MV-4-11 (cell line): ENCODE measurements around the gene CPM.

Experiments used
- DNase-seq: peaks from one replicate; lab custom pipeline; 2025; lab: John Stamatoyannopoulos, UW

CPM gene

GRCh38 chr12:68904351-68904962 is 28.5 kb downstream of the CPM start:
- peak; percentile 60 for DNase-seq

DNA sequence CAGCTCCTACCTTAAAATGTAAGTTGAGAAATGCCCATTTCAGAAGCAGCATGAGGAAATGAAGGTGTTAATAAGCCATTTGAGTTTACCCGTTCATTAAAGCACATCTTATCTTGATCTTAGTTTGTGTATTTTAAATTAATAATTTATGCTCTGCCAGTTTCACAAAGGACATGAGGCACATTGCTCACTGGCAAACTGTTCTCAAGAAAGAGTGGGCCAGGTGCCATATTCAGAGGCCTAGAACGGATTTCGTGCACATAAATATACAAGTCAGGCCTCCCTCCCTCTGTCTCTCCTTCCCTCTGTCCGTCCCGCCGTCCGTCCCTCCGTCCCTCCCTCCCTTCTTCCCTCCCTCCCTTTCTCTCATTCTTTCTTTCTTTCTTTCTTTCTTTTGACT is 29.5 kb downstream of the CPM start:
- DNase-seq = no peak

DNA sequence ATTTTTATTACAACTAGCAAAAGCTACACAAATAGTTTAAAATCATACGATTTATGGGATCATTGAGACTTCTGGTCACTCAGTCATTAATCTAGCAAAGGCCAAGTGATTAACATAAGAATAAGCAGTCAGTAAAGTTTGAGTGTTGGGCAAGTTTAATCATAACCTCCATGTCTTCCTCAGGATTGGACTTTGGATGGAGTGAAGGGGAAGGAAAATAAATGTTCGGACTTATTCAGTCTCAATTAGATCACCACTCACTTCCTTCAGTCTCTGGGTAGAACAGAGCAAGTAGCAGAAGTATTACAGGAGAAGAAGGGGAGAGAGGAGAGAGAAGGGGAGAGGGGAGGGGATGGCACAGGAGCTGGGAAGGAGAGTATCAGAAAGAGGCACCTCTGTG is 31.4 kb downstream of the CPM start:
- DNase-seq = no peak

DNA sequence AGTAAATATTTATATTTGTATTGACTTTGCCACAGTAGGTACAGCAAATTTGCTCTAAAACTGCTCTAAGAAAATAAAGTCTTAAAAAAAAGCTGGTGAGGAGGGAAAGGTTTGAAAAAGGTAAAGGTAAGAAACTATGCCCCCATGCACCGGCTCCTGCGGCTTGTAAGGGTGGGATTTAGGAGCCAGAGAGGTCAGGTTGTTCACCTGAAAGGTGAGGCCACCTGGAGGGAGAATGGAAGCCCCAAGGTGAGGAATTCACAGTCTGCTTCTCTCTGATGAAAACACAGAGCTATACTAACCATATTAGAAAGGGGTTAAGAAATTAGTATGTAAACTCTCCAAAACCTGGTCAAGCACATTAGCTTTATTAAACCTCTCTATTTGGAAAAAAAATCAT is 31.8 kb downstream of the CPM start:
- DNase-seq = no peak

DNA sequence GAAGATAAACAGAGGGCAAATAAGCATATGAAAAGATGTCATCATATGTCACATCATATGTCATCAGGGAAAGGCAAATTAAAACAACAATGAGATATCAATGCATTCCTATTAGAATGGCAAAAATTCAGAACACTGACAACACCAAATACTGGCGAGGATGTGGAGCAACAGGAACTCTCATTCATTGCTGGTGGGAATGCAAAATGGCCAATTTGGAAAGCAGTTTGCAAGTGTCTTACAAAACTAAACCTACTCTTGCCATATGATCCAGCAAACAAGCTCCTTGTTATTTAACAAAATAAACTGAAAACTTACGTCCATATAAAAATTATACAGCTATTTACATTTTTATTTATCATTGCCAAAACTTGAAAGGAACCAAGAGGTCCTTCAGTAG is 32.7 kb downstream of the CPM start:
- DNase-seq = no peak

GRCh38 chr12:68899251-68899771 is 33.7 kb downstream of the CPM start:
- peak; percentile 15 for DNase-seq

DNA sequence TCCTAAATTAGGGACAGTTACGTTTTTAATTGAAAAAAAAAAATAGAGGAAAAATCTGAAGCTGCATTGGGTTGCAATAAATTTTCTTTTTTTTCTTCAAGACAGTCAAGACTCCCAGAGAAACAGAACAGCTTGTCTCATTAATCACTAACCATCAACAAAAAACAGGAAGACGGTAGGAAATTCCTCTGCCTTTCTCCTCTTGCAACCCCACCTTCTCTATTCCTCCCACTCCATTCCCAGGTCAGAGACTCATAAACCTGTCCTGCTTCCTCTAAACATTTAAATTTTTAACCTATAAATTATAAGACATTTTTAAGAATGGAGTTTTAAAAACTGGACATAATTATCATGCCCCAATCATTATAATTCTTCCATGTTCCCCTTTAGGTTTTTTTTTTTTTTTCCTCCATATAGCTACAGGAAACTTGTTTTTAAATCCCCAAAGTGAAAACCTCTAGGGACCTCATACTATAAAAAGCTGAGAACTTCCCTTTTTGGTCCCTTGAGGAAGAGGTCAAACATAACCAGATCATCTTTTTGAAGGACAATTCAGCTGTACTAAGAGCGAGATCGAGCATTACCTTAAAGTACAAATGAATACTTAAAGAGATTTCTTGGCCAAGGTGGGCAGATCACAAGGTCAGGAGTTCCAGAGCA is 36.0 kb downstream of the CPM start:
- DNase-seq = peak; percentile 83

DNA sequence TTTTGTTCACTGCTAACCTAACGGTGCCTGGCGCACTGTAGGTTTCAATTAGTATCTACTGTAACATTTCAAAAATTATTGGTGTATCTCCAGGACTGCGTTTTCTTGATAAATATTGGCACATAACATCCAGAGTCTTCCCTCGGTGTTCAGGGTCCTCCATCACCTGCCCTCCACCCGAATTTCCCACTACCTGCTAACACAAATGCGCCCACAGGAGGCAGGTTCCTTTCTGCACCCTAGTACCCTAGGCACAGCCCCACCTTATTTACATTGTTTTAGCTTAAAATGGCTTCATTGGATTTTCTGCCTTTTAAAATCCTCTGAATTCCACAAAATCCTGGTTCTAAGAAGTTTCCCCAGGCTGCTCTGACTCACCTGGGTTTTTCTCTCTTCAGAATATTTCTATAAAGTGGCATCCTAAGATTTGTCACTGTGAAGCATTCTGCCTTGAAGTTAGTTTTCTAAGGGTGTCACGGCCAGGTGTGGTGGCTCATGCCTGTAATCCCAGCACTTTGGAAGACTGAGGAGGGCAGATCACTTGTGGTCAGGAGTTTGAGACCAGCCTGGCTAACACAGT is 38.6 kb downstream of the CPM start:
- no peak for DNase-seq

GRCh38 chr12:68893741-68894140 is 39.2 kb downstream of the CPM start:
- DNase-seq = no peak

- no peak for DNase-seq
These were observed 39.8 kb downstream of the CPM start for GRCh38 chr12:68893201-68893600.

- no peak for DNase-seq
These were observed 41.8 kb downstream of the CPM start for GRCh38 chr12:68891141-68891540.

- DNase-seq = no peak
These were observed 42.3 kb downstream of the CPM start for GRCh38 chr12:68890701-68891113.

DNA sequence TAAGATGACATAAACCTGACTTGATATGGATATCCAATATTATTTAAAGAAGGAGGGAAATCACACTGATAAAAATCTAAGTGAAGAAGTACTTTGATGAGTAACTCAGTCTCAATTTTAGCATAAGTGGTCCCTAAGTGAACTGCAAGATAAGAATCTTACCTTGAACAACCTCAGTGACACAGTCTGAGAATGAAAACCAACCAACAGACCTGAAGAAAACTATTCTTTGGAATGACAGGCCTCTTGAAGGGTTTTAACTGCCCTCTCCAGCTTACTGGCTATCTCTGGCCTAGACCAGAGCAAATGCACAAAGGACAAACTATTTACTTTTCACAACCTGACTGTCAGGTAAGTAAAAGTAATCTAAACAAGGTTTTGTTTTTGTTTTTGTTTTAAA is 44.7 kb downstream of the CPM start:
- no peak for DNase-seq

GRCh38 chr12:68887641-68888040 is 45.3 kb downstream of the CPM start:
- no peak for DNase-seq

GRCh38 chr12:68886636-68887572 is 46.1 kb downstream of the CPM start:
- DNase-seq = no peak

DNA sequence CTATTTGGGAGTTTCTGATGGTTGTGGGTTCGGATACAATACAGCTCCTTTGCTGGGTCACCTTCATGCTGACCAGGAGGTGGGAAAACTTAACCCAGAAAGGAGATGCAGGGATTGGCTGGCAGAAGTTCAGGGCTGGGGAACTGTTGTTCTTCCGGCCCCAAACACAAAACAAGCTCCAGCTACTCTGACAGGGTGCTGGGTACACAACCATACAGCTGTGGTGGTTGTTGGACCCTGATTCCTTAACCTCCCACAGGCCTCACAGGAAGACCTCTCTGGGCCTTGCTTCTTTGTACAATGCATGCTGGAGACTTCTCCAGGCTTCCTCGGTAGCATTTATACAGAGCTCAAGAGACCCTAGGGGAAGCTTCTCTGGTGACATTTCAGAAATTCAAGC is 47.6 kb downstream of the CPM start:
- no peak for DNase-seq

GRCh38 chr12:68884251-68884650 is 48.7 kb downstream of the CPM start:
- DNase-seq = no peak

DNA sequence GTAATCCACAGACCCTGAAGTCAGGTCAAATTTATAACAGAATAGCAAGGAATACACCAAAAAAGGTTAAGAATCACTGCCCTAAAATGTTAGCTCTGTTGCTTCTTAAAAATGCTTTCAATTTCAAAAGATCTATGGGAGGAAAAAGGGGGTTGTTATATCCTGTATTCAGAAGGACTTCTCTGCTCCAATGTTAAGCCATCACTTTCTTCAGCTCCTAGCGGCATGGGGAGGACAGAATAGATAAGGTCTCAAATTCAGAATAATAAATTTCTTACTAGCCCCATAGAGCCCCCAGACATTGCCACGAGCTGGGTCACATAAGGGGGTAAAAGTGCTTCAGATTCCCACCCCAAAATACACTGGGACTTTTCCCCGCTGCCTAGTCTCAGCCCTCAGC is 49.8 kb downstream of the CPM start:
- no peak for DNase-seq

GRCh38 chr12:68882251-68882964 is 50.6 kb downstream of the CPM start:
- no peak for DNase-seq

- DNase-seq = no peak
These were observed 52.2 kb downstream of the CPM start for GRCh38 chr12:68880660-68881325.

DNA sequence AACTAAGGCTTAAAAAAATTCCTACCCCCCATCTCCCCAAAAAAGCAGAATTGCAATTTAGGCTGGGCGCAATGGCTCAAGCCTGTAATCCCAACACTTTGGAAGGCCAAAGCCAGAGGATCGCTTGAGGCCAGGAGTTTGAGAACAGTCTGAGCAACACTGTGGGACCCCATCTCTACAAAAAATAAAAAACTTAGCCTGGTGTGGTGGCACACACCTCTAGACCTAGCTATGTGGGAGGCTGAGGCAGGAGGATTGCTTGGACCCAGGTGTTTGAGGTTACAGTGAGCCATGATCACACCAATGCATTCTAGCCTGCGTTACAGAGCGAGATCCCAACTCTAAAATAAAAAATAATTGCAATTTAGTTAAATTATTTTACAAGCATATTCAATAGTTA is 54.1 kb downstream of the CPM start:
- DNase-seq = no peak
